Measurements from ENCODE around the gene OR52K2.
"Not testable (repeated sequence)": the region's sequence is repeated elsewhere in the genome, so short reads cannot be mapped to it uniquely, and the experiment has no call there.

Gene OR52K2

DNA sequence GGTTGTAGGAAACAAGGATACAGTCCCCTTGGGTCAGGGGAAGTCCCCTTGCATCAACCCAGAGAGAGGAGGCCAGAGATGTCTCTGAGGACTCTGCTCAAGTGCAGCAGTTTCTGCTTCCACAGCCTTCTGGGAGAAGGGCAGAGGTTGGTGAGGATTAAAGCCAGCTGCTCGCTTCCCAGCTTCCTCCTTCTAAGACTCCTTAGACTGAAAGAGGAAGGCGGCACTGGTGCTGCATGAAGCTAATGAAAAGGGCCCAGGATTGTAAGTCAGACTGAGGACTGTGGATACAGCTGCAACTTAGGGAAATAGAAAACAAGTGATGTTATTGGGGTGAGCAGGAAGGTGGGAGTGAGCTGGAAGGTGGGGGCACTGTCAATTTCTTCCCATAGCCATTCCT is 33.4 kb downstream of the OR52K2 start, which contains the start of gene OR52K1:
TSS of gene OR52K1 (plus strand) at position 202 of the 400 bp plus-strand sequence. CDS start 6,255 bp downstream, outside the sequence.
- Histone ChIP-seq H3K9me2 (replicated peaks; ENCODE audit: insufficient read depth, low read length) (no peaks in the 10 kb centered on the region), H3K27me3 (ENCODE audit: low read length) (no peaks in the 10 kb centered on the region), H3K4me2 (ENCODE audit: low read depth, low read length, poor library complexity, severe bottlenecking) (no peak within 1 kb of the TSS), H4K20me1 (ENCODE audit: low read depth, low read length) (no peaks in the 10 kb centered on the region), H2AFZ (ENCODE audit: low read depth, low read length, severe bottlenecking) (no peak within 1 kb of the TSS), H3K79me2 (ENCODE audit: insufficient read depth, low read length) (no peaks in the 10 kb centered on the region), H3K4me3 (ENCODE audit: insufficient read depth, low read length, poor library complexity, severe bottlenecking) (no peak within 1 kb of the TSS), H3F3A (ENCODE audit: insufficient read depth) (no peaks in the 10 kb centered on the region), H3K27ac (ENCODE audit: low read depth, low read length) (no peak within 1 kb of the TSS), H3K9ac (ENCODE audit: low read length) (no peak within 1 kb of the TSS), H3K36me3 (ENCODE audit: low read length) (no peaks in the 10 kb centered on the region), H3K9me3 (ENCODE audit: insufficient read depth, low read length) (no peaks in the 10 kb centered on the region)
- no peak for TF ChIP-seq EZH2phosphoT487 (conservative IDR thresholded peaks at IDR 0.05; ENCODE audit: low read length)
- no peak for TF ChIP-seq CTCF (IDR thresholded peaks at IDR 0.05; ENCODE audit: insufficient read depth, low read length, poor library complexity, severe bottlenecking)

- H4K20me1 ChIP-seq (ENCODE audit: low read depth, low read length) = no peaks in the 10 kb centered on the region
- H3K36me3 ChIP-seq (ENCODE audit: low read length) = no peaks in the 10 kb centered on the region
- H3K4me3 ChIP-seq (ENCODE audit: insufficient read depth, low read length, poor library complexity, severe bottlenecking) = no peak overlapping the region
- no peak overlapping the region for H3K9ac ChIP-seq (ENCODE audit: low read length)
- no peaks in the 10 kb centered on the region for H3K27me3 ChIP-seq (ENCODE audit: low read length)
- no peak overlapping the region for H3K27ac ChIP-seq (ENCODE audit: low read depth, low read length)
- no peaks in the 10 kb centered on the region for H3K9me2 ChIP-seq (replicated peaks; ENCODE audit: insufficient read depth, low read length)
- no peak overlapping the region for H2AFZ ChIP-seq (ENCODE audit: low read depth, low read length, severe bottlenecking)
- TF ChIP-seq CTCF (IDR thresholded peaks at IDR 0.05; ENCODE audit: insufficient read depth, low read length, poor library complexity, severe bottlenecking) (no peak), EZH2phosphoT487 (conservative IDR thresholded peaks at IDR 0.05; ENCODE audit: low read length) (no peak)
- H3F3A ChIP-seq (ENCODE audit: insufficient read depth) = no peaks in the 10 kb centered on the region
- H3K4me2 ChIP-seq (ENCODE audit: low read depth, low read length, poor library complexity, severe bottlenecking) = no peak overlapping the region
- no peaks in the 10 kb centered on the region for H3K79me2 ChIP-seq (ENCODE audit: insufficient read depth, low read length)
- H3K9me3 ChIP-seq (ENCODE audit: insufficient read depth, low read length) = no peaks in the 10 kb centered on the region
Observed at GRCh38 chr11:4484310-4484709, 35.2 kb downstream of the OR52K2 start.

DNA sequence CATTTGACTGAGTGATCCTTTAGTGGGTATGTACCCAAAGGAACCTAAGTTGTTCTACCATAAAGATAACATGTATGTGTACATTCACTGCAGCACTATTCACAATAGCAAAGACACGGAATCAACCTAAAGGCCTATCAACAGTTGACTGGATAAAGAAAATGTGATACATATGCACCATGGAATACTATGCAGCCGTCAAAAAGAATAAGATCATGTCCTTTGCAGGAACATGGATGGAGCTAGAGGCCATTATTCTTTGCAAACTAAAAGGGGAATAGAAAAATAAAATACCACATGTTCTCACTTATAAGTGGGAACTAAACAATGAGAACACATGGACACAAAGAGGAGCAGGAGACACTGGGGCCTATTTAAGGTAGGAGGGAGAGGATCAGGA is 42.3 kb downstream of the OR52K2 start:
- H3K36me3 ChIP-seq (ENCODE audit: low read length); H3K27ac ChIP-seq (ENCODE audit: low read depth, low read length); H3K9me3 ChIP-seq (ENCODE audit: insufficient read depth, low read length); H3K27me3 ChIP-seq (ENCODE audit: low read length); H3F3A ChIP-seq (ENCODE audit: insufficient read depth); H3K4me2 ChIP-seq (ENCODE audit: low read depth, low read length, poor library complexity, severe bottlenecking); H4K20me1 ChIP-seq (ENCODE audit: low read depth, low read length); H2AFZ ChIP-seq (ENCODE audit: low read depth, low read length, severe bottlenecking); H3K79me2 ChIP-seq (ENCODE audit: insufficient read depth, low read length); H3K4me3 ChIP-seq (ENCODE audit: insufficient read depth, low read length, poor library complexity, severe bottlenecking); H3K9me2 ChIP-seq (replicated peaks; ENCODE audit: insufficient read depth, low read length); H3K9ac ChIP-seq (ENCODE audit: low read length): not testable (repeated sequence)

- Histone ChIP-seq H3F3A (ENCODE audit: insufficient read depth) (no peaks in the 10 kb centered on the region), H3K9ac (ENCODE audit: low read length) (no peak overlapping the region), H3K9me3 (ENCODE audit: insufficient read depth, low read length) (no peaks in the 10 kb centered on the region), H3K27ac (ENCODE audit: low read depth, low read length) (no peak overlapping the region), H3K36me3 (ENCODE audit: low read length) (no peaks in the 10 kb centered on the region), H3K79me2 (ENCODE audit: insufficient read depth, low read length) (no peaks in the 10 kb centered on the region), H2AFZ (ENCODE audit: low read depth, low read length, severe bottlenecking) (no peak overlapping the region), H3K27me3 (ENCODE audit: low read length) (no peaks in the 10 kb centered on the region), H3K9me2 (replicated peaks; ENCODE audit: insufficient read depth, low read length) (no peaks in the 10 kb centered on the region), H3K4me2 (ENCODE audit: low read depth, low read length, poor library complexity, severe bottlenecking) (no peak overlapping the region), H4K20me1 (ENCODE audit: low read depth, low read length) (no peaks in the 10 kb centered on the region), H3K4me3 (ENCODE audit: insufficient read depth, low read length, poor library complexity, severe bottlenecking) (no peak overlapping the region)
- TF ChIP-seq CTCF (IDR thresholded peaks at IDR 0.05; ENCODE audit: insufficient read depth, low read length, poor library complexity, severe bottlenecking) (no peak), EZH2phosphoT487 (conservative IDR thresholded peaks at IDR 0.05; ENCODE audit: low read length) (no peak)
Observed at GRCh38 chr11:4491878-4492606, 42.9 kb downstream of the OR52K2 start.
